ENCODE results near the gene ANAPC4. TPM values are rescaled to one million over a fixed set of nuclear protein-coding genes. Genes with fewer than 3 reads are reported as not detected.

Gene ANAPC4
- total RNA-seq, 1 donor from 2014 or later = 41.3 TPM

DNA sequence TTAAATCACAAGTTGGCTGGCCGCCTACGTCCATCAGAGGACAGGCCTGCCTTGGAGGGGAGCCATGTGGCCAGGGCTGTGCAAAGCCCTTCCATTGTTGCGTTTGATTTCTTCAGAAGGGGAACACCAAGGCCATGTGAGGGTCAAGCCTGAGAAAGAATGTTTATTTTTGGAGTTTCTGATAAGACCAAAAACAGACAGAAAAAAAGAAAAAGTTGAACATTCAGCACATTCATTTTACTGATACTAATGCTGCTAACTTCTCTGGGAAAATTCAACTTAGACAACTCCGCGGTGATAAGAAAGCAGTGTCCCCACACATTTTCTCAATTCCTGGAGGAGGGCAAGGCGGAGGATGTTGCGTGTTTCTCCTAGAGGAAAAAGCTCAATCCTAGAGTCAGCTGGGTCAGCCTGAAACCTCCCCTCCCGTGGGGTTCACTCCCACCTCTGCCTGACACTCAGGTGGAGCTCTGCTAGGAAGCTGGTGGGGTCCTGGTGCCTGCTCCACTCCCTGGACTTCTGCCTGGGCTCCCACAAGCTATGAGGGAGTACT is 63.5 kb downstream of the ANAPC4 start:
- no peak for TF ChIP-seq CTCF (IDR thresholded peaks at IDR 0.05; ENCODE audit: partially characterized antibody, unreplicated experiment)
- Mint-ChIP-seq H3K4me1 (ENCODE audit: low read depth, unreplicated experiment) (no peaks in the 10 kb centered on the region), H3K27me3 (ENCODE audit: unreplicated experiment) (no peaks in the 10 kb centered on the region), H3K36me3 (ENCODE audit: unreplicated experiment) (no peaks in the 10 kb centered on the region), H3K4me3 (ENCODE audit: unreplicated experiment) (no peak overlapping the region), H3K9me3 (ENCODE audit: unreplicated experiment) (no peaks in the 10 kb centered on the region), H3K27ac (ENCODE audit: unreplicated experiment) (no peak overlapping the region)
- DNase-seq = no peak

- Mint-ChIP-seq H3K4me1 (ENCODE audit: low read depth, unreplicated experiment) (no peaks in the 10 kb centered on the region), H3K27me3 (ENCODE audit: unreplicated experiment) (peaks cover 2% of the 10 kb centered on the region), H3K4me3 (ENCODE audit: unreplicated experiment) (no peak overlapping the region), H3K36me3 (ENCODE audit: unreplicated experiment) (no peaks in the 10 kb centered on the region), H3K9me3 (ENCODE audit: unreplicated experiment) (no peaks in the 10 kb centered on the region), H3K27ac (ENCODE audit: unreplicated experiment) (no peak overlapping the region)
- DNase-seq = peak; percentile 72
- TF ChIP-seq CTCF (IDR thresholded peaks at IDR 0.05; ENCODE audit: partially characterized antibody, unreplicated experiment) = peak; percentile 13
Observed at GRCh38 chr4:25441519-25442117, 64.6 kb downstream of the ANAPC4 start.

- no peak for TF ChIP-seq CTCF (IDR thresholded peaks at IDR 0.05; ENCODE audit: partially characterized antibody, unreplicated experiment)
- Mint-ChIP-seq H3K27me3 (ENCODE audit: unreplicated experiment) (peaks cover 2% of the 10 kb centered on the region), H3K9me3 (ENCODE audit: unreplicated experiment) (no peaks in the 10 kb centered on the region), H3K36me3 (ENCODE audit: unreplicated experiment) (no peaks in the 10 kb centered on the region), H3K27ac (ENCODE audit: unreplicated experiment) (no peak overlapping the region), H3K4me3 (ENCODE audit: unreplicated experiment) (no peak overlapping the region), H3K4me1 (ENCODE audit: low read depth, unreplicated experiment) (no peaks in the 10 kb centered on the region)
- no peak for DNase-seq
Observed at GRCh38 chr4:25442863-25443307, 65.8 kb downstream of the ANAPC4 start.

- H3K36me3 Mint-ChIP-seq (ENCODE audit: unreplicated experiment) = no peaks in the 10 kb centered on the region
- no peak overlapping the region for H3K27ac Mint-ChIP-seq (ENCODE audit: unreplicated experiment)
- no peak for DNase-seq
- peaks cover 2% of the 10 kb centered on the region for H3K27me3 Mint-ChIP-seq (ENCODE audit: unreplicated experiment)
- H3K4me1 Mint-ChIP-seq (ENCODE audit: low read depth, unreplicated experiment) = no peaks in the 10 kb centered on the region
- no peak overlapping the region for H3K4me3 Mint-ChIP-seq (ENCODE audit: unreplicated experiment)
- H3K9me3 Mint-ChIP-seq (ENCODE audit: unreplicated experiment) = no peaks in the 10 kb centered on the region
- TF ChIP-seq CTCF (IDR thresholded peaks at IDR 0.05; ENCODE audit: partially characterized antibody, unreplicated experiment) = no peak
Observed at GRCh38 chr4:25443851-25444250, 66.8 kb downstream of the ANAPC4 start.

DNA sequence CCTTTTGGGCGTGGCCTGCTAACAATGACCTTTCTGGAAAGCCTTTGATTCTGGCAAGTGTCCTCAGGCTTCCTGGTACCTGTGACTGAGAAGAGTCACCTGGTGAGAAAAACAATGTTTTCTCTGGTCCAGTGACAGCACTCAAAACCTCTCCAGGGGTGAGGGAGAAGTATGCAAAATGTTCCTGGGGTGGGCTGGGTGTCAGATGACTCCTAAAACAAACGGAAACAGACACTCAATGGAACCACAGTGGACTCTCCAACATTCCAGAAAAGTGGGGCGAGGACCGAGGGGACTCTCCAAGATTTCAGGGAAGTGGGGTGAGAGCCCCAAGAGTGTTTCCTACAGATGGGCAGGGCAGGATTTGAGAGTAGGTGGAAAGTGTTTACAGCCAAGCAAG is 69.5 kb downstream of the ANAPC4 start:
- Mint-ChIP-seq H3K27me3 (ENCODE audit: unreplicated experiment) (peaks cover 2% of the 10 kb centered on the region), H3K27ac (ENCODE audit: unreplicated experiment) (no peak overlapping the region), H3K4me3 (ENCODE audit: unreplicated experiment) (no peak overlapping the region), H3K36me3 (ENCODE audit: unreplicated experiment) (no peaks in the 10 kb centered on the region), H3K4me1 (ENCODE audit: low read depth, unreplicated experiment) (no peaks in the 10 kb centered on the region), H3K9me3 (ENCODE audit: unreplicated experiment) (no peaks in the 10 kb centered on the region)
- TF ChIP-seq CTCF (IDR thresholded peaks at IDR 0.05; ENCODE audit: partially characterized antibody, unreplicated experiment) = no peak
- DNase-seq = no peak
